Endodermal cell (in vitro differentiated cells): ENCODE results near the gene MTREX. TPM values are rescaled to one million over a fixed set of nuclear protein-coding genes. Genes with fewer than 3 reads are reported as not detected.

Experiments
- DNase-seq: peaks from one replicate; pipeline ENCODE4 v3.0.0-alpha.2; 2017
- H3K27ac ChIP-seq: 2 replicates; pipeline ENCODE4 v1.5.1; 2013; ENCODE audit warnings: mild to moderate bottlenecking, low read depth, low read length, moderate library complexity
- H3K27me3 ChIP-seq: 2 replicates; pipeline ENCODE4 v1.6.1; 2013; ENCODE audit warnings: mild to moderate bottlenecking, low read length, moderate library complexity; ENCODE audit not compliant: insufficient read depth, control insufficient read depth, poor library complexity, severe bottlenecking
- H3K36me3 ChIP-seq: 2 replicates; pipeline ENCODE4 v1.7.0; 2013; ENCODE audit warnings: mild to moderate bottlenecking, low read length, moderate library complexity; ENCODE audit not compliant: control insufficient read depth, insufficient read depth
- H3K4me1 ChIP-seq: one replicate; pipeline ENCODE4 v1.7.0; 2013; ENCODE audit warnings: low read length; ENCODE audit not compliant: control insufficient read depth, insufficient read depth
- H3K4me3 ChIP-seq: 2 replicates; pipeline ENCODE4 v1.5.1; 2013; ENCODE audit warnings: mild to moderate bottlenecking, low read length, moderate library complexity
- H3K9ac ChIP-seq: 2 replicates; pipeline ENCODE4 v1.6.1; 2013; ENCODE audit warnings: mild to moderate bottlenecking, low read length, moderate library complexity; ENCODE audit not compliant: poor library complexity, severe bottlenecking; ENCODE audit errors: extremely low read depth
- H3K9me3 ChIP-seq: 2 replicates; pipeline ENCODE4 v1.6.1; 2013; ENCODE audit warnings: mild to moderate bottlenecking, low read length, moderate library complexity; ENCODE audit not compliant: control insufficient read depth
- H3K27ac Mint-ChIP-seq: 2 replicates; pipeline ENCODE4 v1.8.0; 2020; ENCODE audit warnings: mixed read lengths
- H3K27me3 Mint-ChIP-seq: 2 replicates; pipeline ENCODE4 v1.8.0; 2021; ENCODE audit warnings: mild to moderate bottlenecking, mixed read lengths; ENCODE audit not compliant: insufficient read depth
- H3K36me3 Mint-ChIP-seq: 2 replicates; pipeline ENCODE4 v1.8.0; 2020; ENCODE audit warnings: low read depth, mixed read lengths
- H3K4me1 Mint-ChIP-seq: 2 replicates; pipeline ENCODE4 v1.8.0; 2020; ENCODE audit warnings: mixed read lengths
- H3K4me3 Mint-ChIP-seq: 2 replicates; pipeline ENCODE4 v1.8.0; 2020; ENCODE audit warnings: mild to moderate bottlenecking, moderate library complexity, mixed read lengths
- H3K9me3 Mint-ChIP-seq: 2 replicates; pipeline ENCODE4 v1.8.0; 2020; ENCODE audit warnings: mild to moderate bottlenecking, mixed read lengths
- CTCF ChIP-seq: fragments of 200-600 bp; sonication (generic); conservative IDR thresholded peaks from 2 replicates; pipeline ENCODE4 v1.5.0; 2021; ENCODE audit warnings: antibody characterized with exemption, mild to moderate bottlenecking
- WGBS, 2 experiments: methylation state at CpG; one replicate each; pipeline versions ENCODE4 v1.1.5 to v1.1.7; 2013; ENCODE audit warnings: missing lambda C conversion rate in 2 of 2, mixed read lengths in 1 of 2; ENCODE audit not compliant: insufficient coverage in 1 of 2, insufficient read length in 1 of 2; 5-methylcytosine and 5-hydroxymethylcytosine counted together
- total RNA-seq, 2 donors: library from RNA; stranded (reverse); fragmentation: NEBNext Ultra II Directional in 1 of 2; extraction: Animal tissue kit (Norgen Biotek cat#: 25700) in 1 of 2; gene quantifications; 2 replicates in 1 of 2; 3 replicates in 1 of 2; pipeline ENCODE4 v1.2.1, GENCODE V29; 2021

MTREX gene
- total RNA-seq, 2 donors from 2014 or later: 91.0 to 106 TPM

GRCh38 chr5:55391707-55392106 lies 83.9 kb downstream of the MTREX start:
- DNase-seq: no peak
- no peaks in the 10 kb centered on the region for H3K27me3 ChIP-seq
- peaks cover 73% of the 10 kb centered on the region for H3K36me3 Mint-ChIP-seq
- H3K9me3 ChIP-seq: peaks cover 41% of the 10 kb centered on the region
- TF ChIP-seq CTCF: no peak
- peaks cover under 1% of the 10 kb centered on the region for H3K4me1 Mint-ChIP-seq
- peaks cover 78% of the 10 kb centered on the region for H3K36me3 ChIP-seq
- H3K4me3 ChIP-seq: peak overlapping the region; percentile 27
- no peak overlapping the region for H3K27ac ChIP-seq
- H3K27me3 Mint-ChIP-seq: no peaks in the 10 kb centered on the region
- WGBS, 2 experiments: 93 to 100% methylated on average over 2 of the region's 2 CpGs
- peak overlapping the region; percentile 14 for H3K27ac Mint-ChIP-seq
- peaks cover 31% of the 10 kb centered on the region for H3K9me3 Mint-ChIP-seq
- H3K4me3 Mint-ChIP-seq: no peak overlapping the region
- H3K4me1 ChIP-seq: peaks cover 3% of the 10 kb centered on the region
- no peak overlapping the region for H3K9ac ChIP-seq

- no peak for DNase-seq
- no peaks in the 10 kb centered on the region for H3K27me3 Mint-ChIP-seq
- no peak overlapping the region for H3K9ac ChIP-seq
- H3K4me3 ChIP-seq: no peak overlapping the region
- peaks cover 31% of the 10 kb centered on the region for H3K9me3 Mint-ChIP-seq
- peaks cover 41% of the 10 kb centered on the region for H3K9me3 ChIP-seq
- H3K4me1 ChIP-seq: no peaks in the 10 kb centered on the region
- no peak overlapping the region for H3K27ac Mint-ChIP-seq
- H3K36me3 Mint-ChIP-seq: peaks cover 75% of the 10 kb centered on the region
- TF ChIP-seq CTCF: no peak
- H3K27me3 ChIP-seq: no peaks in the 10 kb centered on the region
- H3K27ac ChIP-seq: no peak overlapping the region
- no peak overlapping the region for H3K4me3 Mint-ChIP-seq
- H3K4me1 Mint-ChIP-seq: no peaks in the 10 kb centered on the region
- WGBS, 2 experiments: 97% methylated on average over 1 of the region's 1 CpG; no CpG with 5 or more reads in 1 of the 2 experiments
- peaks cover 74% of the 10 kb centered on the region for H3K36me3 ChIP-seq
These were observed 84.9 kb downstream of the MTREX start for GRCh38 chr5:55392669-55393068.

- H3K27me3 Mint-ChIP-seq: no peaks in the 10 kb centered on the region
- H3K9me3 Mint-ChIP-seq: peaks cover 31% of the 10 kb centered on the region
- H3K4me3 Mint-ChIP-seq: no peak overlapping the region
- H3K27ac Mint-ChIP-seq: no peak overlapping the region
- TF ChIP-seq CTCF: no peak
- peaks cover 74% of the 10 kb centered on the region for H3K36me3 ChIP-seq
- no peaks in the 10 kb centered on the region for H3K4me1 ChIP-seq
- DNase-seq: no peak
- no peaks in the 10 kb centered on the region for H3K27me3 ChIP-seq
- H3K27ac ChIP-seq: no peak overlapping the region
- 50% methylated on average over 2 of the region's 2 CpGs; no CpG with 5 or more reads in 1 of the 2 experiments for WGBS, 2 experiments
- H3K9me3 ChIP-seq: peaks cover 41% of the 10 kb centered on the region
- no peak overlapping the region for H3K9ac ChIP-seq
- H3K36me3 Mint-ChIP-seq: peaks cover 74% of the 10 kb centered on the region
- H3K4me1 Mint-ChIP-seq: peaks cover 3% of the 10 kb centered on the region
- H3K4me3 ChIP-seq: no peak overlapping the region
These were observed 85.8 kb downstream of the MTREX start for GRCh38 chr5:55393501-55394175.
